ENCODE data around the gene UBE2I. TPM values are rescaled to one million over a fixed set of nuclear protein-coding genes. Genes with fewer than 3 reads are reported as not detected.

Gene UBE2I
- total and polyA plus RNA-seq, 3 donors from 2014 or later: 116 to 143 (median 127) TPM

DNA sequence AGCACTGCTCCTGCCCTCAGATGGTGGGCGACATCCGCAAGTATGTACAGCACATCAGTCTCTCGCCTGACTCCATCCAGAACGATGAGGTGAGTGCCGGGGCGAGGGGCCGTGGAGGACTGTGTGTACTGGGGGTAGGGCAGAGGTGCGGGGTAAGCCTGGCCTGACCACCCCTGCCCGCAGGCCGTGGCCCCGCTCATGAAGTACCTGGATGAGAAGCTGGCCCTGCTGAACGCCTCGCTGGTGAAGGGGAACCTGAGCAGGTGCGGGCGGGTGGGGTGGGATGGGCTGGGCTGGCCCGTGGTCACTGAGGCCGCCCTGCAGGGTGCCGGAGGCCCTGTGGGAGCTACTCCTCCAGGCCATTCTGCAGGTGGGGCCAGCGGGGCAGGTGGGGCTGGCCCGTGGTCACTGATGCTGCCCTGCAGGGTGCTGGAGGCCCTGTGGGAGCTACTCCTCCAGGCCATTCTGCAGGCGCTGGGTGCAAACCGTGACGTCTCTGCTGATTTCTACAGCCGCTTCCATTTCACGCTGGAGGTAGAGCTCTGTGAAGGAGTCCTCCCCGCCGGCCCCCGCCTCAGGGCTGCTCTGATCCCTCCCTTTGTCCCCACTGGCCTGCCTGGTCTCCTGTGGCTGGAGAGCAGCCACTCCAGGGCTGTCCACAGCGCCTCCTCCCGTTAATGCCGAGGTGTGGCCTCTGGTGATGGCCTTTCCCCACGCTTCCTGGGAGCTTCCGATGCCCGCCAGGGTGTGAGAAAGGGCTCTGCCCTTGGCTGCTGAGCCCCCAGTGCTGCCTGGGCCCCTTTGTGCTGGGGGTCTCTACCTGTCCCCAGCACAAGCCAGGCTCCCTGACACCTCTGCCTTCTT is 37.2 kb downstream of the UBE2I start:
- Histone ChIP-seq H3K4me1 (peaks cover 27% of the 10 kb centered on the region), H3K4me3 (no peak overlapping the region), H3K9me3 (no peaks in the 10 kb centered on the region), H3K27ac (no peak overlapping the region), H3K36me3 (ENCODE audit: low read depth, missing control alignments) (no peaks in the 10 kb centered on the region), H3K27me3 (no peaks in the 10 kb centered on the region)
- 71 to 77% methylated on average over 16 to 29 of the region's 34 CpGs for WGBS, 2 donors
- intact Hi-C loops (cut with DNase I; ENCODE audit: low total_unique reads): no loop called here
- no peak for TF ChIP-seq POLR2A (IDR thresholded peaks at IDR 0.05)
- peak in 1 of 3 experiments; percentile 3 for TF ChIP-seq CTCF (IDR thresholded peaks at IDR 0.05)
- DNase-seq: no peak

DNA sequence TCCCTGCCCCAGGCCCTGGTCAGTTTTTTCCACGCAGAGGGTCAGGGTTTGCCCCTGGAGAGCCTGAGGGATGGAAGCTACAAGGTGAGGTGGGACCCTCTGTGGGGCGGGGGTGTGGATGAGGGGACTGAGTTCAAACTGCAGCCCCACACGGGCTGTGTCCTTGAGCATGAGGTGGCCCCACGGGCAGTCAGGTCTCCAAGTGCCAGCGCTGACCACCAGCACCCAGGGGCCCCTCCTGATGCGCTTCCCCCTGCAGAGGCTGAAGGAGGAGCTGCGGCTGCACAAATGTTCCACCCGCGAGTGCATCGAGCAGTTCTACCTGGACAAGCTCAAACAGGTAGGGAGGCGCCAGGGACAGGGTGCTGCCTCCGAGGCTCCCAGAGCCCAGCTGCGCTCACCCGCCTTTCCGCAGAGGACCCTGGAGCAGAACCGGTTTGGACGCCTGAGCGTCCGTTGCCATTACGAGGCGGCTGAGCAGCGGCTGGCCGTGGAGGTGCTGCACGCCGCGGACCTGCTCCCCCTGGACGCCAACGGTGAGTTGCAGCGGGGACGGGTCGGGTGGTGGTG is 37.9 kb downstream of the UBE2I start:
- no peak for TF ChIP-seq CTCF (IDR thresholded peaks at IDR 0.05)
- TF ChIP-seq POLR2A (IDR thresholded peaks at IDR 0.05): no peak
- 90% methylated on average over 31 of the region's 31 CpGs; no CpG with 5 or more reads in 1 of the 2 donors for WGBS, 2 donors

DNA sequence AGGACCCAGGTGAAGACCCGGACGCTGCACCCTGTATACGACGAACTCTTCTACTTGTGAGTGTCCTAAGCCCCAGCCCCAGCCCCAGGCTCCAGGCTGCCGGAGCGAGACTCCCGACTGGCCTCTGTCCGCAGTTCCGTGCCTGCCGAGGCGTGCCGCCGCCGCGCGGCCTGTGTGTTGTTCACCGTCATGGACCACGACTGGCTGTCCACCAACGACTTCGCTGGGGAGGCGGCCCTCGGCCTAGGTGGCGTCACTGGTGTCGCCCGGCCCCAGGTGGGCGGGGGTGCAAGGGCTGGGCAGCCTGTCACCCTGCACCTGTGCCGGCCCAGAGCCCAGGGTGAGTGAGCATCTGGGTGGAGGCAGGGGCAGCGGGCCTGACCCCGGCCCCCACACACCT is 38.5 kb downstream of the UBE2I start:
- no peak for TF ChIP-seq CTCF (IDR thresholded peaks at IDR 0.05)
- no peak for TF ChIP-seq POLR2A (IDR thresholded peaks at IDR 0.05)
- no peak for DNase-seq
- H3K4me3 ChIP-seq: no peak overlapping the region
- 91 to 92% methylated on average over 23 to 29 of the region's 29 CpGs for WGBS, 2 donors
- H3K9me3 ChIP-seq: no peaks in the 10 kb centered on the region
- no peaks in the 10 kb centered on the region for H3K36me3 ChIP-seq (ENCODE audit: low read depth, missing control alignments)
- no peak overlapping the region for H3K27ac ChIP-seq
- H3K27me3 ChIP-seq: no peaks in the 10 kb centered on the region
- peaks cover 24% of the 10 kb centered on the region for H3K4me1 ChIP-seq
- intact Hi-C loops (cut with DNase I; ENCODE audit: low total_unique reads): no loop called here

More for the DNA sequence above, 37.9 kb downstream of the UBE2I start:
- intact Hi-C loops (cut with DNase I; ENCODE audit: low total_unique reads): no loop called here
- Histone ChIP-seq H3K4me1 (peaks cover 26% of the 10 kb centered on the region), H3K27ac (no peak overlapping the region), H3K4me3 (no peak overlapping the region), H3K27me3 (no peaks in the 10 kb centered on the region), H3K9me3 (no peaks in the 10 kb centered on the region), H3K36me3 (ENCODE audit: low read depth, missing control alignments) (no peaks in the 10 kb centered on the region)
- DNase-seq: no peak

- no peaks in the 10 kb centered on the region for H3K36me3 ChIP-seq (ENCODE audit: low read depth, missing control alignments)
- 87% methylated on average over 15 of the region's 15 CpGs; no CpG with 5 or more reads in 1 of the 2 donors for WGBS, 2 donors
- no peak overlapping the region for H3K4me3 ChIP-seq
- H3K4me1 ChIP-seq: peaks cover 23% of the 10 kb centered on the region
- no peaks in the 10 kb centered on the region for H3K9me3 ChIP-seq
- H3K27ac ChIP-seq: no peak overlapping the region
- no peak for DNase-seq
- intact Hi-C loops (cut with DNase I; ENCODE audit: low total_unique reads): no loop called here
- TF ChIP-seq POLR2A (IDR thresholded peaks at IDR 0.05) (no peak), CTCF (IDR thresholded peaks at IDR 0.05) (no peak)
- no peaks in the 10 kb centered on the region for H3K27me3 ChIP-seq
Observed at GRCh38 chr16:1348441-1348840, 39.0 kb downstream of the UBE2I start.
